Memory B cell (primary cell): ENCODE data around the gene KCNE3.
"Not testable (repeated sequence)": the region's sequence is repeated elsewhere in the genome, so short reads cannot be mapped to it uniquely, and the experiment has no call there.

ENCODE experiments used
- ATAC-seq: fragments of 150-1000 bp; cut with Tn5 transposase; 2 replicates; pipeline ENCODE4 v1.10.0; 2021; ENCODE audit warnings: low read depth, mild to moderate bottlenecking, moderate library complexity
- DNase-seq, 2 donors: peaks; one replicate each; pipeline ENCODE4 v3.0.0; 2022; ENCODE audit warnings: low spot score in 2 of 2
- H3K27ac Mint-ChIP-seq: one replicate; pipeline ENCODE4 v1.8.0; 2022; ENCODE audit warnings: mild to moderate bottlenecking, moderate library complexity, mixed read lengths
- H3K27me3 Mint-ChIP-seq: one replicate; pipeline ENCODE4 v1.8.0; 2022; ENCODE audit warnings: mixed read lengths
- H3K36me3 Mint-ChIP-seq: one replicate; pipeline ENCODE4 v1.8.0; 2022; ENCODE audit warnings: mild to moderate bottlenecking, mixed read lengths
- H3K4me1 Mint-ChIP-seq: one replicate; pipeline ENCODE4 v1.8.0; 2022; ENCODE audit warnings: mixed read lengths
- H3K4me3 Mint-ChIP-seq: one replicate; pipeline ENCODE4 v1.8.0; 2022; ENCODE audit warnings: mild to moderate bottlenecking, moderate library complexity, mixed read lengths
- H3K9me3 Mint-ChIP-seq: one replicate; pipeline ENCODE4 v1.8.0; 2022; ENCODE audit warnings: mixed read lengths

The KCNE3 gene

DNA sequence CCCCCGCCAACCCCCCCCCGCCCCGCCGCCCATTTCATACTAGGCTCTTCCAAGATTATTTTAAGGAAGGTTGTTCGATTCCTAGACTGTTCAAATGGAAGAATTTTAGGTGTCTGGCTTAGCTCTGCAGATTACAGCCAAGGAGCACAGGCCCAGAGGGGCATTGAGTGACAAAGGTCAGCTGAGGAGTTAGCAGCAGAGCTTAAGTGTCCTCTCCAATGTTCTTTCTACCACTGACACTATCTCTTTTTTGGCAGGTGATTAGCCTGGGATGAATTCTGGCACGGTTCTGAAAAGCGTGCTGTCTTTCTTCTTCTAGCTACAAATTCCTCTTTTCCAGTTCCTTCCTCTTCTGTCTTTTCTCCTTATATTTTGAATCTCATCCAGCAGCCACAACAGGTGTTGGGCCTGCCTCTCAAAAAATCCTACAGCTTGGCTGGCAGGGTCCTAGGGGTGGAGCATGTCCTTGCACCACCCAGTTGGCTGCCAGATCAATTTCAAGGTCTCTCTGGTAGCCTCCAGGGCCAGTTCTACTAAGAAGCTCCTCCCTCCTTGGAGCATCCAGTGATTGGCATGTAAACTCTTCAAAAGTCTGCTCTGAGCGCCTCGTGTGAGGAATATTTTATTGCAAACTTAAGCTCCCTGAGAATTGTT is 23.0 kb downstream of the KCNE3 start:
- no peaks in the 10 kb centered on the region for H3K9me3 Mint-ChIP-seq
- H3K27ac Mint-ChIP-seq, result no peak overlapping the region
- ATAC-seq (no peak), DNase-seq (no peak)
- H3K4me1 Mint-ChIP-seq, result no peaks in the 10 kb centered on the region
- no peaks in the 10 kb centered on the region for H3K36me3 Mint-ChIP-seq
- no peak overlapping the region for H3K4me3 Mint-ChIP-seq
- H3K27me3 Mint-ChIP-seq, result peaks cover 13% of the 10 kb centered on the region

DNA sequence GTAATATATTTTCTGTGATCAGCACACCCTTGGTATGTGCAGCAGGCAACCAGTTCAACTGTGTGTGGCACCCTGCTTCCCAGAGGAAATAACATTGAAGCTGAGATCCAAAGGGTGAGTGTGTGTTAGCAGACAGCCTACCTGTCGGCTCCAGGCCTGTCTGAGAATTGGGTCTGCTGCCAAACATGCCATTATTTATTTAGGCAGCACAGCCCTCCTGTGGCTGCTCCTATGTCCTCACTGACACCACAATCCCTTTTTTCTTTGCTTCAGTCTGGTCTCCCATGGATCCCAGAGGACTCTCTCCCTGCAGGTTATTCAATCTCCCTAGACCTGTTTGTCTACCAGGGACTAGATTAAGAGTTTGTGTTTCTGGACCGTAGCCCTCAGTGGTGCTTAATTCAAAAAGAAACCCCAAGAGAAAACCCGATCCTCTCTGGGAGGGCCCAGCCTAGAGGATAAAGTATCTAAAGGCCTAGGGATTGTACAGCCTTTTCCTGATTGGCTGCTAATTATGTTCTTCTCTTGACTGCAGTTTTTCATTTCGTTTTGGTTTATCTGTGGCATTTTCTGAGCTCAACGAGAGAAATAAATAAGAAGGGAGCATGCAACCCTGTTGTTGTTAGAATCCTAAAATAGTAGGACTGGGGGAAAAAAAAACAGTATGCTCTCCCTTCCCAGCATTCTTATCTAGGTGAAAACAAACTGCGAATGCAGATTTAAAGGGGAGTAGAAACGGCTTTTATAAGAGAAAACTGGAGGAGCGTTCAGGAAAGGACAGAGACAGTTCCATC is 24.1 kb downstream of the KCNE3 start:
- no peak for DNase-seq
- no peaks in the 10 kb centered on the region for H3K36me3 Mint-ChIP-seq
- H3K27ac Mint-ChIP-seq, result no peak overlapping the region
- peaks cover 13% of the 10 kb centered on the region for H3K27me3 Mint-ChIP-seq
- no peaks in the 10 kb centered on the region for H3K9me3 Mint-ChIP-seq
- H3K4me1 Mint-ChIP-seq, result no peaks in the 10 kb centered on the region
- no peak overlapping the region for H3K4me3 Mint-ChIP-seq
- ATAC-seq, result no peak

DNA sequence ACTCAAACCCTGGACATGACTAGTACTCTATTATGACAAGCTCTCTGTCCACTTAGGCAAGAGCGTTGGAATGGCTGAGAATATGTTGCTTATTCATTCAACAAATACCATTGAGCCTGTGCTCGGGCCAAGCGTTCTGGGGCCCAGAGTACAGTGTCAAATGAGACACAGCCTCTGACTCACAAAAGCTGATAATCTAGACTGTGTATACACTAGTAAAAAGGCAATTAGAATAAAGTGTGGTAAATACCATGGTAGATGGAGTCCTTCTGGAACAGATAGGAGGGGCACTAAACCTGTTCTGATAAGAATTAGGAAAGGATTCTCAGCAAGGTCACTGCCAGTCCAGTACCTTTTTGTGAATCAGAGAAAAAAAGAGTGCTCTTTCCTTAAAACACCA is 24.7 kb downstream of the KCNE3 start:
- Mint-ChIP-seq H3K4me1 (no peaks in the 10 kb centered on the region), H3K27ac (no peak overlapping the region), H3K4me3 (no peak overlapping the region), H3K9me3 (no peaks in the 10 kb centered on the region), H3K36me3 (no peaks in the 10 kb centered on the region), H3K27me3 (peaks cover 13% of the 10 kb centered on the region)
- no peak for DNase-seq
- ATAC-seq, result no peak

DNA sequence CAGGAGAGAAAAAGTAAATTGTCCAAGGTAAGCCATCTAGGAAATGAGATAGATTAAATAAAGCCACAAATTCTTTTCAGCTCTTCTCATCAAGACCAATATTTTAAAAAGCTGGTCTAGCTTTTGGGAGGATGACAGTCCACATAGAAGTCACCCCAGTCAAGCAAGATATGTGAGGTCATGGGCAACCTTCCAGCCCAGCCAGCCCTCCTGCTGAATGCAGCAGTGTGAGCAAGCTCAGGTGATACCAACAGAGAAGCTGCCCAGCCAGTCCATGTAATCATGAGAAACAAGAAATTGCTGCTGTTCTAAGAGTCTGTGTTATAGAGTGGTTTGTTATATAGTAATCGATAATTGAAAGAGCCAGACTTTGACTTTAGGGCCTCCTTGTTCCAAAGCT is 28.7 kb downstream of the KCNE3 start:
- peaks cover 2% of the 10 kb centered on the region for H3K4me1 Mint-ChIP-seq
- ATAC-seq, result no peak

DNA sequence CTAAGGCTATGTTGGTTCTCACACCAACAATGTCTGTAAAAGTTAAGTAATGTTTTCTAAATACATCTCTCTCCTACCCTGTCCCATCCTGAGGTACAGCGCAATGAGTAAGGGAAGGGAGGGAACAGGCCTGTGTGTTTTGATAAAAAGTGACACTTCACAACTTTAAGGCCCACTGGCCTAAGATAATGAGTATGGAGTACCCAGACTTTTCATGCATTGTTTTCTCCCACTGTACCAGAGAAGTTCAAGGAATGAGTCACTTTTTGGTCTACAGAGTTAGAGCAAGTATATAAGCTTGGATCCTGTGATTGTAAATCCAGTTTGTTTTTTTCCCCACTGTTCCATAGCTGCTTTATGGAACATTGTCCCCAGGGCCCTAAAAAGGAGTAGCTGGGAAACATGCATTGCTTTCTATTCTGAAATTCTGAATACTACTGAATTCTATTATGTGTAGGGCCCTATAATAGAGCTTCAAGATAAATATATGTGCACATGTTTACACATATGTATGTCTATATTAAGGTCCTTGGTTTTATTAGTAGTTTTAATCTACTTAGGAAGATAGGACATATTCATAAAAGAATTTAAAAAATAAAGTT is 29.8 kb downstream of the KCNE3 start:
- Mint-ChIP-seq H3K4me3 (no peak overlapping the region), H3K36me3 (no peaks in the 10 kb centered on the region), H3K9me3 (no peaks in the 10 kb centered on the region), H3K27ac (no peak overlapping the region), H3K4me1 (peaks cover 2% of the 10 kb centered on the region), H3K27me3 (peaks cover 7% of the 10 kb centered on the region)
- DNase-seq, result no peak
- ATAC-seq, result no peak

More for the DNA sequence above, 28.7 kb downstream of the KCNE3 start:
- peaks cover 7% of the 10 kb centered on the region for H3K27me3 Mint-ChIP-seq
- H3K27ac Mint-ChIP-seq, result no peak overlapping the region
- H3K36me3 Mint-ChIP-seq, result no peaks in the 10 kb centered on the region
- H3K4me3 Mint-ChIP-seq, result no peak overlapping the region
- no peak for DNase-seq
- no peaks in the 10 kb centered on the region for H3K9me3 Mint-ChIP-seq

DNA sequence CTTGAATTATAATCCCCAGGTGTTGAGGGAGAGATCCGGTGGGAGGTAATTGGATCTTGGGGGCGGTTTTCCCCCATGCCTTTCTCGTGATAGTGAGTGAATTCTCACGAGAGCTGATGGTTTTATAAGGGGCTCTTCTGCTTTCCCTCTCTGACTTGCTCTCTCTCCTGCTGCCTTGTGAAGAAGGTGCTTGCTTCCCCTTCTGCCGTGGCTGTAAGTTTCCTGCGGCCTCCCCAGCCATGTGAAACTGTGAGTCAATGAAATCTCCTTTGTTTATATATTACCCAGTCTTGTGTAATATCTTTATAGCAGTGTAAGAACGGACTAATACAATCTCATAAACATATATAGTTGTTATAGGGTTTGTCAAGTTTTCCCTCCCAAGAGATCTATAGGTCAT is 32.8 kb downstream of the KCNE3 start:
- ATAC-seq (no peak), DNase-seq (no peak)
- Mint-ChIP-seq H3K9me3 (no peaks in the 10 kb centered on the region), H3K4me1 (peaks cover 2% of the 10 kb centered on the region), H3K36me3 (no peaks in the 10 kb centered on the region), H3K27ac (no peak overlapping the region), H3K27me3 (peaks cover 3% of the 10 kb centered on the region), H3K4me3 (no peak overlapping the region)

DNA sequence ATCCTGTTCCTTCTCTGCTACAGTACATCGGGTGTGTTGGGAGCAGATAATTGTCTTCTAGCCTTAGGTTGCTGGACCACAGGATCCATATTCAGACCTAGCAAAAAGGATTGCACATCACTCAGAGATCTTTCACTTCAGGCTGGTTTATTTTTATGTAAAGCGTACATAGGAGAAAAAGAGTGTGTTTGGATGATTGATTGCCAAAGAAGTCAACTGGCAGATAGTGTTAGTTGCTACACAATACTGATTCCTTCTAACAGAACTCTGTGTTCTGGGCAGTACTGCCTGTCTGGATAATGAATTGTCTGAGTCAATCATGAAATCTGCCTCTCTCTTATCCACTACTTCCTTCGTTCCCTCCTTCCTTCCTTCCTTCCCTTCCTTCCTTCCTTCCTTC is 38.1 kb downstream of the KCNE3 start:
- H3K27ac Mint-ChIP-seq, result no peak overlapping the region
- peaks cover 7% of the 10 kb centered on the region for H3K27me3 Mint-ChIP-seq
- peaks cover 6% of the 10 kb centered on the region for H3K9me3 Mint-ChIP-seq
- no peaks in the 10 kb centered on the region for H3K4me1 Mint-ChIP-seq
- no peak overlapping the region for H3K4me3 Mint-ChIP-seq
- no peak for DNase-seq
- peaks cover 5% of the 10 kb centered on the region for H3K36me3 Mint-ChIP-seq
- no peak for ATAC-seq

DNA sequence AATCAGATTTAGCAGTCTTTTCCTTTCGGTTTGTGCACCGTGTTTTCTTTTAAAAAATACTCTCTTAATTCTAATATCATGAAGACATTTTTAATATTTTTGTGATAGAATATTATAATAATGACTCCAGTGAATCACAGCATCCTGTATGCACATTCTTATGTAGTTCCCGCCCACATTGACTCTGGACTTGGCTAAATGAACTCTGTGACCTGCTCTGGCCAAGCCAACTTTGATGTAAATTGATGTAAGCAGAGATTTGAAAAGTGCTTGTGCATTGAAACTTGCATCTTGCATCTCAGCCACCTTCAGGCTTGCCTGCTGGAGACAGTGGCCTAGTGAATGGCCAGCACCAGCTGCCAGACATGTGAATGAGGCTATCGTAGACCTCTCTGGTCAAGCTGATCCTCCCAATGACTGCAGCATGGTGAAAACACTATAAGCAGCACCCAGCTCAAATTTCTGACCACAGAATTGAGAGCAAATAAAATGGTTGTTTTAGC is 39.9 kb downstream of the KCNE3 start:
- H3K9me3 Mint-ChIP-seq, result peaks cover 10% of the 10 kb centered on the region
- ATAC-seq, result no peak
- H3K4me1 Mint-ChIP-seq, result no peaks in the 10 kb centered on the region
- no peak overlapping the region for H3K4me3 Mint-ChIP-seq
- no peak for DNase-seq
- H3K36me3 Mint-ChIP-seq, result peaks cover 9% of the 10 kb centered on the region
- H3K27me3 Mint-ChIP-seq, result peaks cover 14% of the 10 kb centered on the region
- H3K27ac Mint-ChIP-seq, result no peak overlapping the region

DNA sequence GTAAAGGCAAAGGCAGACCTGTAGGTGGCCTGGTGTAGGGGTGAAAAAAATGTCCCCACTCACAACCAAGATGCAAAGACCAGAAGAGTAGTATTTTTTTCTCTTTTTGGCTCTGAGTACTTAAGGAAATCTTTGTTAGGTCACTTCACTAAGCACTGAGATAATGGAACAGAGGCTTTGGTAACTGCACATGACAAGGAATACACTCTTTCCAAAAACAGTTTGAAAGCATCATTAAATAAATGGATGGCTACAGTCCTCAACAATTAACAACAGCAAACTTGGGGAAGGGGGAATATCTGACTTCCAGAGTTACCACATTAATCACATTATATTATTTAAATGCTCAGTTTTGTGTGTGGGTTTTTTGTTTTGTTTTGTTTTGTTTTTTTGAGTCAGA is 42.2 kb downstream of the KCNE3 start:
- H3K36me3 Mint-ChIP-seq, result peaks cover 9% of the 10 kb centered on the region
- H3K4me3 Mint-ChIP-seq, result no peak overlapping the region
- H3K9me3 Mint-ChIP-seq, result peaks cover 10% of the 10 kb centered on the region
- ATAC-seq (no peak), DNase-seq (no peak)
- peaks cover 14% of the 10 kb centered on the region for H3K27me3 Mint-ChIP-seq
- no peak overlapping the region for H3K27ac Mint-ChIP-seq
- no peaks in the 10 kb centered on the region for H3K4me1 Mint-ChIP-seq

DNA sequence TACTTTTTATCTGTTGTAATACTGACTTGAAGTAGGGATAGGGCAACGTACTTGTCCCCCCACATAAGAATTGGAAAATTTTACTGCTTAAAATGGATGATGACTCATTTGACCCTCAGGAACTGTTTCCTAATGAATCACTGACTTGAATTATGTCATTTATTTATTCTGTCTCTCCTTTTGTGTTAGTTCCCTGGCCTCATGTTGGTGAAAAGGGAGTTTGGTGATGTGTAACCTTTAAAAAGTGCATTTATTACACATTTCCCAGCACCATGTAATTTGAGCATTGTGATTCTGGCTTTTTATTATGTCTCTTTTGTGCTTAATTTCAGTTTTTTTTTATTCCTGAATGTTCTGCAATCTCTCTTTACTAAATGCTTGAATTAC is 48.8 kb downstream of the KCNE3 start:
- no peak overlapping the region for H3K27ac Mint-ChIP-seq
- DNase-seq, result no peak
- peaks cover 1% of the 10 kb centered on the region for H3K9me3 Mint-ChIP-seq
- H3K27me3 Mint-ChIP-seq, result peaks cover 5% of the 10 kb centered on the region
- no peaks in the 10 kb centered on the region for H3K4me1 Mint-ChIP-seq
- no peak overlapping the region for H3K4me3 Mint-ChIP-seq
- peaks cover 2% of the 10 kb centered on the region for H3K36me3 Mint-ChIP-seq
- ATAC-seq, result no peak

DNA sequence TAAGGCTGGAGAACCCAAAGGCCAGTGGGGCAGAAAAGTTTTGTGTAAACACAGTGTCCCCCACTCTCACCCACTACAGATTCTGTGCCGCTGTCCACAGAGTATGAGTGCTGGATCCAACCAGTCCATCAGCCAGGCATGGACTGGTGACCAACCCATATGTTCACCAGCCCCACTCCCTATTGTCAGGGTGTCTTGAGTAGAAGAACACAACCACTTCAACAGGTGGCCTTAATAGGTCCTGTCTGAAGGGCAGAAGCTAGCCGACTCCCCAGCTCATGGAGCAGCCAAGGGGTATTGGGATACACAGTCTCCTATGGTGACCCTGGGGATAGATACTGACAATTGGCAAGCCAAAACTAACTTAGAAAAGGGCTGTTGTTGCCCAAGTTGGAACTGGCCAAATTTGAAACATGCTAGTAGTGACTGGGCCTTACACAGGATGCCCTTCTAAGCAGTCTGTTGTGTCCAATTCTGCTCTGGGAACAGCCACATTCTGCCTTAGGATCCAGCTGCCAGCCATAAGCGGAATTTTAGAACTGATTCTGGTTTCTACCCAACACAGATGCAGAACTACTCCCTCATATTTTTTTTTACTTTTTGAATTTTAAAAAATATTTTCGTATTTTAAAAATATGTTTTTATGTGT is 49.4 kb downstream of the KCNE3 start:
- Mint-ChIP-seq H3K27me3 (peaks cover 2% of the 10 kb centered on the region), H3K27ac (no peak overlapping the region), H3K9me3 (peaks cover under 1% of the 10 kb centered on the region), H3K4me1 (no peaks in the 10 kb centered on the region), H3K36me3 (peaks cover under 1% of the 10 kb centered on the region), H3K4me3 (no peak overlapping the region)
- ATAC-seq (no peak), DNase-seq (no peak)

DNA sequence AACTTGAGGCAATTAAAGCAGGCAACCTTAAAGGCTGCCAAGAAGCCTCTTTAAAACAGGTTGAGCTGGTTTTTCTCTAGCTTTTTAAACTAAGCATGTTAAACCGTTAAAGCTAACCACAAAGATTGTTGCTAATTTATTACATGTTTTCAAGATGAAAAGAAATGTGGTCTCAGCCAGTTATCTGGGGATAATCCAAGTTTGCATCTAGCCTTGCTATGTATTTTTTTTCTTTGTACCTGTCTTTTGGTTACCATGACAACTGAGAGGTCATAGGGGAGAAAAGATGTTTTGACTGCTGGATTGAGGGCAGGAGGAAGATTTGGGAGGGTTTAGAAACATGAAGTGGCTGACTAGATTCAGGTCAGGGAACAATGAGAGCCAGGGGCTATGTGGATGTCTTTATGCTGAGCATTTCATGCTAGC is 50.0 kb downstream of the KCNE3 start:
- no peak for ATAC-seq
- Mint-ChIP-seq H3K36me3 (no peaks in the 10 kb centered on the region), H3K9me3 (no peaks in the 10 kb centered on the region), H3K27me3 (peaks cover 1% of the 10 kb centered on the region), H3K4me1 (no peaks in the 10 kb centered on the region), H3K27ac (no peak overlapping the region), H3K4me3 (no peak overlapping the region)
- DNase-seq, result no peak

DNA sequence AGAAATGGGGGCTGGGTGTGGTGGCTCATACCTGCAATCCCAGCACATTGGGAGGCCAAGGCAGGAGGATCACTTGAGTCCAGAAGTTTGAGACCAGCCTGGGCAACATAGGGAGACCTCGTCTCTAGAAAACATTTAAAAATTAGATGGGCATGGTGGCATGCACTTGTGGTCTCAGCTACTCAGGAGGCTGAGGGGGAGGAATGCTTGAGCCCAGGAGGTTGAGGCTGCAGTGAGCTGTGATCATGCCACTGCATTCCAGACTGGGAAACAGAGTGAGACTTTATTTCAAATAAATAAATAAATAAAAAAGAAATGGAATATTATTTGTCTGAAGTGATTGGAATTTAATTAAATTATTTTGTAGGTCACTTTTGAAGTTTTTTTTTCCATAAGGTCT is 50.4 kb downstream of the KCNE3 start:
- not testable (repeated sequence) for H3K9me3 Mint-ChIP-seq, H3K4me3 Mint-ChIP-seq, H3K36me3 Mint-ChIP-seq, H3K27ac Mint-ChIP-seq, DNase-seq, ATAC-seq, H3K4me1 Mint-ChIP-seq, H3K27me3 Mint-ChIP-seq

DNA sequence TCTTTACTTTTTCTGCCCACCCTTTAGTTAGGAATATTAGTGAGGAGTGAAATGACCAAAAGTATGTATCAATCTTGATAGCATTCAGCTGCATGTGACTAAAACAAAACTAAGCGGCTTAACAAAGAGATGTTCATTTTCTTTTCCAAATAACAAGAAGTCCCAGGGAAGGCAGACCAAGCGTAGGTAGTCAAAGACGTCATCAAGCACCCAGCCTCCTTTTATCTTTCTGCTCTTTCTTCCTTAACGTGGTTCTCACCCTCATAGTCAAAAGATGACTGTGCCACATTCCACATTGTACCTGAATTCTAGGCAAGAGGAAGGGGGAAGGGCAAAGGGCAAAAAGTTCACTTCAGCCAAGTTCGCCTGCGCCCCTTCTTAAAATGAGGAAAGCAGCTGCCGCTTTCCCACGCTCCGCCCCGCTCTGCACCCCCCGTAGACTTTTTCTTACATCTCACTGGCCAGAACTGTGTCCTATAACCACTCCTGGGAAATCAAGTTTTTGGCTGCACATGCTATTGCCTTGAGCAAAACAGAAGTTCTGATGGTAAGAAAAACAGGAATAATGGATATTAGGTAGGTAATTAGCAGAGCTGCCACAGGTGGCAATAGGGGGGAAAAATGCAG is 54.5 kb downstream of the KCNE3 start:
- no peaks in the 10 kb centered on the region for H3K4me1 Mint-ChIP-seq
- no peak for ATAC-seq
- no peak for DNase-seq

More for the DNA sequence above, 54.5 kb downstream of the KCNE3 start:
- no peaks in the 10 kb centered on the region for H3K9me3 Mint-ChIP-seq
- H3K4me3 Mint-ChIP-seq, result no peak overlapping the region
- no peak overlapping the region for H3K27ac Mint-ChIP-seq
- no peaks in the 10 kb centered on the region for H3K36me3 Mint-ChIP-seq
- peaks cover 2% of the 10 kb centered on the region for H3K27me3 Mint-ChIP-seq
